Endothelial cell of umbilical vein (primary cell): ENCODE measurements around the gene GEMIN5. TPM values are rescaled to one million over a fixed set of nuclear protein-coding genes. Genes with fewer than 3 reads are reported as not detected.

ENCODE experiments used
- BruUV-seq: library from RNA; stranded (reverse); fragments of 400-500 nt; replicated peaks from 2 replicates; lab custom pipeline; 2021; lab: Mats Ljungman, UMichigan
- CTCF ChIA-PET: fragments of 300-600, 350-600 bp; sonication (Branson Sonifier 250); formaldehyde crosslinking; loops from one replicate; lab custom pipeline; 2021; ENCODE audit warnings: antibody characterized with exemption, inconsistent platforms; lab: Charles Lee
- POLR2A ChIA-PET: fragments of 300-600, 350-600 bp; sonication (Branson Sonifier 250); formaldehyde crosslinking; loops from one replicate; lab custom pipeline; 2021; ENCODE audit warnings: antibody characterized with exemption, inconsistent platforms; lab: Charles Lee
- DNase-seq: peaks from one replicate; pipeline ENCODE4 v3.0.0-alpha.2; 2011; ENCODE audit warnings: low read depth, low spot score
- FAIRE-seq: peaks from 2 replicates; lab custom pipeline; 2011; peaks lifted over from hg19 to GRCh38; lab: Jason Lieb, UNC
- H2AFZ ChIP-seq: 2 replicates; pipeline ENCODE4 v1.6.0; 2012; ENCODE audit warnings: low read depth, low read length, control low read depth, inconsistent platforms
- H3K27ac ChIP-seq: 2 replicates; pipeline ENCODE4 v1.5.1; 2011; ENCODE audit warnings: low read depth, mild to moderate bottlenecking, control low read depth, low read length, moderate library complexity; ENCODE audit not compliant: insufficient read depth
- H3K27me3 ChIP-seq, 2 experiments: 2 replicates each; pipeline versions ENCODE4 v1.6.0 to v1.6.1; 2011; ENCODE audit warnings: low read length in 2 of 2, mixed read lengths in 1 of 2; ENCODE audit not compliant: control insufficient read depth in 2 of 2, insufficient read depth in 2 of 2
- H3K36me3 ChIP-seq, 2 experiments: 2 replicates in 1 of 2; 3 replicates in 1 of 2; pipeline ENCODE4 v1.5.1; 2011; ENCODE audit warnings: low read length in 2 of 2, mild to moderate bottlenecking in 1 of 2, moderate library complexity in 1 of 2; ENCODE audit not compliant: control insufficient read depth in 2 of 2, insufficient read depth in 2 of 2; ENCODE audit errors: extremely low read depth in 1 of 2
- H3K4me1 ChIP-seq: 3 replicates; pipeline ENCODE4 v1.5.1; 2011; ENCODE audit warnings: mild to moderate bottlenecking, low read length; ENCODE audit not compliant: control insufficient read depth, insufficient read depth; ENCODE audit errors: extremely low read depth
- H3K4me2 ChIP-seq: 2 replicates; pipeline ENCODE4 v1.6.1; 2011; ENCODE audit warnings: low read length, control low read depth, mixed read lengths; ENCODE audit not compliant: insufficient read depth
- H3K4me3 ChIP-seq, 3 experiments: fragments of 200-600 bp in 1 of 3; sonication (generic), shearing (Covaris generic) in 1 of 3; replicated peaks in 1 of 3; 2 replicates each; pipeline ENCODE4 v1.5.1; 2011 to 2016; ENCODE audit warnings: control low read depth in 3 of 3, low read length in 3 of 3, mild to moderate bottlenecking in 2 of 3, inconsistent platforms in 1 of 3, low read depth in 1 of 3, moderate library complexity in 1 of 3; ENCODE audit not compliant: insufficient read depth in 1 of 3
- H3K79me2 ChIP-seq: 2 replicates; pipeline ENCODE4 v1.6.0; 2012; ENCODE audit warnings: low read length, inconsistent platforms; ENCODE audit not compliant: control insufficient read depth, insufficient read depth
- H3K9ac ChIP-seq: replicated peaks from 2 replicates; pipeline ENCODE3; 2011; ENCODE audit warnings: low read length, control low read depth; ENCODE audit not compliant: insufficient read depth; ENCODE audit errors: extremely low read depth
- H3K9me1 ChIP-seq: replicated peaks from 3 replicates; pipeline ENCODE4 v1.6.0; 2011; ENCODE audit warnings: mild to moderate bottlenecking, low read length; ENCODE audit not compliant: control insufficient read depth, insufficient read depth; ENCODE audit errors: extremely low read depth
- H3K9me3 ChIP-seq: replicated peaks from 2 replicates; pipeline ENCODE4 v1.5.1; 2012; ENCODE audit warnings: low read length, inconsistent platforms; ENCODE audit not compliant: control insufficient read depth, insufficient read depth
- H4K20me1 ChIP-seq: replicated peaks from 2 replicates; pipeline ENCODE3; 2011; ENCODE audit warnings: mild to moderate bottlenecking, low read length; ENCODE audit not compliant: control insufficient read depth, insufficient read depth; ENCODE audit errors: extremely low read depth
- EZH2 ChIP-seq: IDR thresholded peaks from 2 replicates; pipeline ENCODE4 v1.6.1; 2012; ENCODE audit warnings: borderline replicate concordance, low read depth, mild to moderate bottlenecking, moderate library complexity, low read length, inconsistent platforms; ENCODE audit not compliant: severe bottlenecking
- FOS ChIP-seq: IDR thresholded peaks from 2 replicates; pipeline ENCODE4 v1.6.1; 2011; ENCODE audit warnings: mild to moderate bottlenecking, low read length, moderate library complexity, borderline replicate concordance; ENCODE audit not compliant: insufficient read depth
- GATA2 ChIP-seq: IDR thresholded peaks from 2 replicates; pipeline ENCODE4 v1.7.0; 2011; ENCODE audit warnings: low read depth, mild to moderate bottlenecking, moderate library complexity, mixed read lengths, low read length; ENCODE audit not compliant: insufficient read length, insufficient read depth
- JUN ChIP-seq: IDR thresholded peaks from 2 replicates; pipeline ENCODE4 v1.6.1; 2011; ENCODE audit warnings: borderline replicate concordance, low read depth; ENCODE audit not compliant: insufficient read length, insufficient read depth
- MYC ChIP-seq: IDR thresholded peaks from one replicate; pipeline ENCODE4 v1.6.1; 2011; ENCODE audit warnings: mild to moderate bottlenecking, low read depth, low read length
- POLR2A ChIP-seq: IDR thresholded peaks from 2 replicates; pipeline ENCODE4 v1.6.1; 2012; ENCODE audit warnings: low read depth, mild to moderate bottlenecking, control low read depth, low read length
- POLR2AphosphoS5 ChIP-seq: IDR thresholded peaks from 2 replicates; pipeline ENCODE4 v1.6.1; 2012; ENCODE audit warnings: low read depth, mild to moderate bottlenecking, control low read depth, low read length, moderate library complexity; ENCODE audit not compliant: insufficient read depth
- dilution Hi-C: fragments of 300-500 bp; cut with MboI; formaldehyde crosslinking; loops from one replicate; pipeline ENCODE4 v1.15.0; 2019; ENCODE audit warnings: low sequenced_read_pairs; ENCODE audit not compliant: extremely low pct_ligation_motif_present
- intact Hi-C: fragments of 100-400 bp; cut with micrococcal nuclease; formaldehyde crosslinking; loops from one replicate; pipeline ENCODE4 v1.10.0; 2022
- polyA plus RNA-seq, 4 experiments: library from polyadenylated mRNA; depleted of rRNA in 3 of 4; stranded (reverse) in 3 of 4; unstranded in 1 of 4; fragments of >200 nt; gene quantifications; 2 replicates each; pipeline versions ENCODE4 v1.2.1 to v1.2.3, GENCODE V29; 2011 to 2012; ENCODE audit warnings: missing spikeins in 1 of 4
- total RNA-seq: library from RNA; stranded (reverse); gene quantifications from 2 replicates; pipeline ENCODE4 v1.2.3, GENCODE V29; 2021
- TF ChIP-seq, protein P1 (sequence below), 2 donors: IDR thresholded peaks; 1 replicate in 1 of 2; 2 replicates in 1 of 2; pipeline ENCODE4 v1.5.1; 2011; ENCODE audit warnings: low read length in 2 of 2, mild to moderate bottlenecking in 2 of 2, moderate library complexity in 2 of 2, control low read depth in 1 of 2, inconsistent platforms in 1 of 2, low read depth in 1 of 2; ENCODE audit not compliant: insufficient read depth in 1 of 2; ENCODE audit errors: extremely low read depth in 1 of 2
- TF ChIP-seq, protein P2 (sequence below): IDR thresholded peaks from 2 replicates; pipeline ENCODE4 v1.6.1; 2011; ENCODE audit not compliant: insufficient read depth, insufficient read length

GEMIN5 gene
- total and polyA plus RNA-seq, 2 donors (not counting 3 experiments of a cell fraction or from before 2014, with no cell fraction given) = 7.2 to 23.1 TPM

DNA sequence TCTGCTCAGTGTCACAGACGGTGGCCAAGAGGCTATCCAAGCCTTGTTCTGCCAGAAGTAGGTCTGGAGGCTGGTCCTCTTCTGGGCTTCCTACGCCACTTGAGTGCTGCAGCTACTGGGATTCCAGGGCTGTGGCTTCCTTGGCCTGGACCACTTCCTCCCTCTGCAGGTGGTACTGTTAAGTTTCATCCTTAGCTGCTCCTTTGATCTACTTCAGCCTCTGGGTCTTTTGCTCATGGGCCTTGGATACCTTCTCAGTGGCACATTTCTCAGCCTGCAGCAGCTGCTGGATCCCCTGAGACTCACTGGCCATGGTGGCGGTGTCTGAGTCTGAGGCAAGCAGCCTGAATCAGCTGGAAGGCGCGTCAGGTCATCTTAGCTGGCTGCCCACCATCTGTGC is 69.3 kb downstream of the GEMIN5 start:
- H3K36me3 ChIP-seq = peaks cover 25 to 29% of the 10 kb centered on the region in 2 experiments
- no peak overlapping the region for H2AFZ ChIP-seq
- no peak overlapping the region for H3K9ac ChIP-seq
- H3K27me3 ChIP-seq = no peaks in the 10 kb centered on the region
- H3K9me3 ChIP-seq = no peaks in the 10 kb centered on the region
- no peak for FAIRE-seq
- dilution Hi-C loops = no loop called here
- no peak for DNase-seq
- CTCF ChIA-PET = interaction anchor here (0.8 to 1.1 kb wide), 2 partner anchors 9 to 38 kb away, joined by 3 read pairs; no protein-coding TSS in a partner anchor
- H3K79me2 ChIP-seq = peaks cover 18% of the 10 kb centered on the region
- intact Hi-C loops = no loop called here
- H3K9me1 ChIP-seq = no peaks in the 10 kb centered on the region
- TF ChIP-seq, protein P1, sequence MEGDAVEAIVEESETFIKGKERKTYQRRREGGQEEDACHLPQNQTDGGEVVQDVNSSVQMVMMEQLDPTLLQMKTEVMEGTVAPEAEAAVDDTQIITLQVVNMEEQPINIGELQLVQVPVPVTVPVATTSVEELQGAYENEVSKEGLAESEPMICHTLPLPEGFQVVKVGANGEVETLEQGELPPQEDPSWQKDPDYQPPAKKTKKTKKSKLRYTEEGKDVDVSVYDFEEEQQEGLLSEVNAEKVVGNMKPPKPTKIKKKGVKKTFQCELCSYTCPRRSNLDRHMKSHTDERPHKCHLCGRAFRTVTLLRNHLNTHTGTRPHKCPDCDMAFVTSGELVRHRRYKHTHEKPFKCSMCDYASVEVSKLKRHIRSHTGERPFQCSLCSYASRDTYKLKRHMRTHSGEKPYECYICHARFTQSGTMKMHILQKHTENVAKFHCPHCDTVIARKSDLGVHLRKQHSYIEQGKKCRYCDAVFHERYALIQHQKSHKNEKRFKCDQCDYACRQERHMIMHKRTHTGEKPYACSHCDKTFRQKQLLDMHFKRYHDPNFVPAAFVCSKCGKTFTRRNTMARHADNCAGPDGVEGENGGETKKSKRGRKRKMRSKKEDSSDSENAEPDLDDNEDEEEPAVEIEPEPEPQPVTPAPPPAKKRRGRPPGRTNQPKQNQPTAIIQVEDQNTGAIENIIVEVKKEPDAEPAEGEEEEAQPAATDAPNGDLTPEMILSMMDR (IDR thresholded peaks at IDR 0.05; ENCODE audit: extremely low read depth in 1 of 2, insufficient read depth in 1 of 2, low read depth in 1 of 2, low read length in 2 of 2) = no peak
- TF ChIP-seq JUN (no peak), POLR2AphosphoS5 (no peak), POLR2A (no peak), EZH2 (no peak), MYC (no peak), FOS (no peak), GATA2 (no peak)
- TF ChIP-seq, protein P2, sequence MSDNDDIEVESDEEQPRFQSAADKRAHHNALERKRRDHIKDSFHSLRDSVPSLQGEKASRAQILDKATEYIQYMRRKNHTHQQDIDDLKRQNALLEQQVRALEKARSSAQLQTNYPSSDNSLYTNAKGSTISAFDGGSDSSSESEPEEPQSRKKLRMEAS = no peak
- no peaks in the 10 kb centered on the region for H4K20me1 ChIP-seq
- no TSS peak for BruUV-seq
- POLR2A ChIA-PET = no interaction called here
- H3K4me3 ChIP-seq = no peak overlapping the region
- H3K4me2 ChIP-seq = no peak overlapping the region
- H3K27ac ChIP-seq = no peak overlapping the region
- H3K4me1 ChIP-seq = no peaks in the 10 kb centered on the region
